Superior temporal gyrus (tissue), 1 donor: ENCODE measurements around the gene CYP21A2.
"Not testable (repeated sequence)": the region's sequence is repeated elsewhere in the genome, so short reads cannot be mapped to it uniquely, and the experiment has no call there.

Experiments
- DNase-seq: peaks from one replicate; pipeline ENCODE4 v3.0.0-alpha.2; 2016; ENCODE audit errors: extremely low spot score

The CYP21A2 gene

GRCh38 chr6:32052626-32053025 is 14.4 kb downstream of the CYP21A2 start:
- DNase-seq: not testable (repeated sequence)

- DNase-seq: not testable (repeated sequence)
These were observed 15.1 kb downstream of the CYP21A2 start for GRCh38 chr6:32053314-32053713.

- DNase-seq: not testable (repeated sequence)
These were observed 17.5 kb downstream of the CYP21A2 start for GRCh38 chr6:32055756-32056155.

- DNase-seq: no peak
These were observed 18.0 kb downstream of the CYP21A2 start for GRCh38 chr6:32056254-32056653.

GRCh38 chr6:32057966-32058365 is 19.8 kb downstream of the CYP21A2 start:
- no peak for DNase-seq

- no peak for DNase-seq
These were observed 20.3 kb downstream of the CYP21A2 start for GRCh38 chr6:32058511-32058963.

GRCh38 chr6:32060966-32061655 is 22.9 kb downstream of the CYP21A2 start:
- DNase-seq: no peak

- DNase-seq: no peak
These were observed 26.5 kb downstream of the CYP21A2 start for GRCh38 chr6:32064706-32065105.

GRCh38 chr6:32067521-32067920 is 29.3 kb downstream of the CYP21A2 start:
- not testable (repeated sequence) for DNase-seq

- not testable (repeated sequence) for DNase-seq
These were observed 30.1 kb downstream of the CYP21A2 start for GRCh38 chr6:32068315-32068714.

GRCh38 chr6:32068867-32069266 is 30.7 kb downstream of the CYP21A2 start:
- DNase-seq: no peak

- DNase-seq: no peak
These were observed 31.2 kb downstream of the CYP21A2 start for GRCh38 chr6:32069460-32069859.

GRCh38 chr6:32069878-32070515 is 31.8 kb downstream of the CYP21A2 start:
- no peak for DNase-seq

- no peak for DNase-seq
These were observed 32.8 kb downstream of the CYP21A2 start for GRCh38 chr6:32070814-32071543.

- no peak for DNase-seq
These were observed 34.9 kb downstream of the CYP21A2 start for GRCh38 chr6:32073101-32073500.

- DNase-seq: no peak
These were observed 35.4 kb downstream of the CYP21A2 start for GRCh38 chr6:32073613-32074012.

GRCh38 chr6:32074996-32075532 is 36.8 kb downstream of the CYP21A2 start:
- no peak for DNase-seq

- no peak for DNase-seq
These were observed 37.6 kb downstream of the CYP21A2 start for GRCh38 chr6:32075781-32076180.

GRCh38 chr6:32076321-32076809 is 38.1 kb downstream of the CYP21A2 start:
- DNase-seq: no peak

- no peak for DNase-seq
These were observed 41.5 kb downstream of the CYP21A2 start for GRCh38 chr6:32079566-32080290.

- DNase-seq: no peak
These were observed 43.2 kb downstream of the CYP21A2 start for GRCh38 chr6:32081168-32081990.
